GM10266 (cell line): ENCODE measurements around the gene HBM.
"Not testable (repeated sequence)": the region's sequence is repeated elsewhere in the genome, so short reads cannot be mapped to it uniquely, and the experiment has no call there.

Experiments used
- DNase-seq: peaks from one replicate; pipeline ENCODE4 v3.0.0; 2012; ENCODE audit errors: extremely low spot score
- CTCF ChIP-seq: IDR thresholded peaks from 2 replicates; pipeline ENCODE4 v1.5.1; 2012; ENCODE audit warnings: mild to moderate bottlenecking, low read depth; ENCODE audit not compliant: control insufficient read depth, insufficient read depth; ENCODE audit errors: missing control alignments

The HBM gene

GRCh38 chr16:188674-189073, 22.9 kb downstream of the HBM start:
- no peak for TF ChIP-seq CTCF
- DNase-seq, result no peak

GRCh38 chr16:189604-190186, 23.9 kb downstream of the HBM start:
- TF ChIP-seq CTCF, result no peak
- DNase-seq, result no peak

GRCh38 chr16:191831-192230, 26.1 kb downstream of the HBM start:
- no peak for DNase-seq
- no peak for TF ChIP-seq CTCF

GRCh38 chr16:192686-193085, 26.9 kb downstream of the HBM start:
- no peak for DNase-seq
- no peak for TF ChIP-seq CTCF

- no peak for DNase-seq
- no peak for TF ChIP-seq CTCF
Measured at GRCh38 chr16:193441-193840, 27.7 kb downstream of the HBM start.

- no peak for DNase-seq
- no peak for TF ChIP-seq CTCF
Measured at GRCh38 chr16:194516-194915, 28.7 kb downstream of the HBM start.

- no peak for TF ChIP-seq CTCF
- no peak for DNase-seq
Measured at GRCh38 chr16:200388-200787, 34.6 kb downstream of the HBM start.

GRCh38 chr16:203246-203645, 37.5 kb downstream of the HBM start:
- no peak for TF ChIP-seq CTCF
- no peak for DNase-seq

GRCh38 chr16:204046-204445, 38.3 kb downstream of the HBM start:
- DNase-seq, result not testable (repeated sequence)

GRCh38 chr16:209359-209758, 43.6 kb downstream of the HBM start:
- not testable (repeated sequence) for DNase-seq

- not testable (repeated sequence) for DNase-seq
Measured at GRCh38 chr16:211631-212180, 45.9 kb downstream of the HBM start.
